ENCODE data around the gene ZNF532.

- TF ChIP-seq ATF1 (CRISPR knock-in tag; IDR thresholded peaks at IDR 0.05) (no peak), ZNF407 (CRISPR knock-in tag; IDR thresholded peaks at IDR 0.05; ENCODE audit: not compliant biosample characterization) (no peak), MTA3 (CRISPR knock-in tag; IDR thresholded peaks at IDR 0.05) (no peak), TEAD3 (CRISPR knock-in tag; optimal IDR thresholded peaks at IDR 0.05; ENCODE audit: borderline replicate concordance) (no peak), DR1 (CRISPR knock-in tag; IDR thresholded peaks at IDR 0.05) (no peak), EP300 (IDR thresholded peaks at IDR 0.05; ENCODE audit: low read depth in 2 of 2, low read length in 2 of 2) (no peak), EP300 (CRISPR knock-in tag; IDR thresholded peaks at IDR 0.05; ENCODE audit: borderline replicate concordance) (no peak)
Measured at GRCh38 chr18:58908006-58908405, 43.3 kb downstream of the ZNF532 start.
